Limb (tissue), 2 donors: ENCODE measurements around the gene ZCCHC3.
A peak's percentile ranks its signal among the peaks of the same experiment; 100 is the strongest.
"Not testable (repeated sequence)": the region's sequence is repeated elsewhere in the genome, so short reads cannot be mapped to it uniquely, and the experiment has no call there.

Experiments used
- DNase-seq, 2 donors: peaks; one replicate each; pipeline ENCODE4 v3.0.0-alpha.2; 2016; ENCODE audit errors: extremely low spot score in 2 of 2

Gene ZCCHC3, protein sequence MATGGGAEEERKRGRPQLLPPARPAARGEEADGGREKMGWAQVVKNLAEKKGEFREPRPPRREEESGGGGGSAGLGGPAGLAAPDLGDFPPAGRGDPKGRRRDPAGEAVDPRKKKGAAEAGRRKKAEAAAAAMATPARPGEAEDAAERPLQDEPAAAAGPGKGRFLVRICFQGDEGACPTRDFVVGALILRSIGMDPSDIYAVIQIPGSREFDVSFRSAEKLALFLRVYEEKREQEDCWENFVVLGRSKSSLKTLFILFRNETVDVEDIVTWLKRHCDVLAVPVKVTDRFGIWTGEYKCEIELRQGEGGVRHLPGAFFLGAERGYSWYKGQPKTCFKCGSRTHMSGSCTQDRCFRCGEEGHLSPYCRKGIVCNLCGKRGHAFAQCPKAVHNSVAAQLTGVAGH

DNA sequence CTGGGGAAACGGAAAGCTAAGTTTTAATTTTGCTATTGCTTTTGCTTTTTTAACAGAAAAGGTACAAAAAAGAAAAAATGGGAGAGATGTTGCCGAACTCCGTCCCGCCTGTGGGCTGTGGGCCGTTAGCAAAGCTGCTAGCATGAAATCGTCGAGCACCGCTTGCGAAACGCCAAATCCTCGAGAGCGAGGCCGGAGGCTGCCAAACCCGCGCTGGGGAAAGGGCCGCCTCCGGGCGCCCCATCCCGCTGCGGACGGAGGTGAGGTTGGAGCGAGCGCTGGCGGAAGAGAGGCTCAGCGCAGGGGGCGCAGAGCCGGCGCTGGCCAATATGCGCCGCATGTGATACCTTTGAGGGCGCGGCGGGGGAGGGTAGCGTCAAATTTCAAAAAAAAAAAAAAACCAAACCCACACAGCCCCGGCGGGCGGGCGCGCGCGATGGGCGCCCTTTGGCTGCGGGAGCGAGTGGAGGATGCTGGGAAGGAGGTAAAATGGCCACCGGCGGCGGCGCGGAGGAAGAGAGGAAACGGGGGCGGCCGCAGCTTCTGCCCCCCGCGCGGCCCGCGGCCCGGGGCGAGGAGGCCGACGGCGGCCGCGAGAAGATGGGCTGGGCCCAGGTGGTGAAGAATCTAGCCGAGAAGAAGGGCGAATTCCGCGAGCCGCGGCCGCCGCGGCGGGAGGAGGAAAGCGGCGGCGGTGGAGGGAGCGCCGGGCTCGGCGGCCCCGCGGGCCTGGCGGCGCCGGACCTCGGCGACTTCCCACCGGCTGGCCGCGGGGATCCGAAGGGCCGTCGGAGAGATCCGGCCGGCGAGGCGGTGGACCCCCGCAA is at the start of gene ZCCHC3:
Gene ZCCHC3 (plus strand): TSS at position 473 of the 827 bp plus-strand sequence. CDS start 17 bp downstream, at position 490.
- DNase-seq: peak; percentile 86 to 90

DNA sequence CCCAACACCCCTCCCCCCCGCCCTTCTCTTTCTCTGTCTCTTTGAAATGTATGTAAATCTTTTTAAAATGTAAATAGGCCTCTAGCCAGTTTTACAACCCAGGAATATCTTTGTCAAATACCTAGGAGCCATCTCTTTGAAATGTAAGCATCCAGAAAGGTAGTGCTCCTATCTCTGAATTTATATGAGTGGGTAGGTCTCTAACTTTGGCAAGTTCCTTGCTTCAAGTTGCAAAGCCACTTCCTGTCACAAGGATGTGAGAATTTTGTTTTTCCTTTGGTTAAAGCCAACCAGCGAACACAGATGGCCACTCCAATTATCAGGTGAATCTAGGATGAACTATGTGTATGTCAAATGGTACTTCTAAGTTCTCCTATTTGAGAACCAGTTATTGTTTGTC is 46.0 kb upstream of the ZCCHC3 start:
- DNase-seq: no peak

GRCh38 chr20:252801-253200 is 44.6 kb upstream of the ZCCHC3 start:
- no peak for DNase-seq

DNA sequence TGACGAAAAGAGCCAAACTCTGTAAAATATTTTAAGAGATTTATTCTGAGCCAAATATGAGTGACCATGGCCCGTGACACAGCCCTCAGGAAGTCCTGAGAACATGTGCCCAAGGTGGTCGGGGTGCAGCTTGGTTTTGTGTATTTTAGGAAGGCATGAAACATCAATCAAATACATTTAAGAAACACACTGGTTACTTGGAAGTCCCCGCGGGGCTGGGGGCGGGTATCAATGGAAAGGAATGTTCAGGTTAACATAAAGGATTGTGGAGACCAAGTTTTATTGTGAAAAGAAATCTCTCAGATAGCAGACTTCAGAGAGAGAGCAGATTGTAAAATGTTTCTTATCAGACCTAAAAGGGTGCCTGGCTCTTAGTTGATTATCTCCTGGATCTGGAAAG is 43.9 kb upstream of the ZCCHC3 start:
- not testable (repeated sequence) for DNase-seq

DNA sequence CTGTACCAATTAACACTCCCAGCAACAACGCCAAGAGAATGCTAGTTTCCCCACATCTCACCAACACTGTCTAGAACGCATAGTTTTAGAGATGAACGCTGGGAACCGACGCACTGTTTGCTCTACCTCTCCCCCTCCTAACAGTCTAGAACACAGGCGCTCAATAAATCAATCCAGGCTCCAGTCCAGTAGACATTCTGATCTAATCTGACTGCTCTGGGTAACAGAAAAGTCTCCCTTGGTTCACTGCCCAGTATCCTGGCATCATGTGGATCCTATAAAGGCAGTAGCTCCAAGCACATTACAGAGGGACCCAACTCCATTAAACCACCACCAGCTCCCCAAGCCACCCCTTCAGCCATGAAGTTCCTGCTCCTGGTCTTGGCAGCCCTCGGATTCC is 40.0 kb upstream of the ZCCHC3 start, which contains the start of gene DEFB132:
Gene DEFB132 (plus strand): TSS at position 306 of the 400 bp plus-strand sequence. CDS start 55 bp downstream, at position 361.
- DNase-seq: no peak

- DNase-seq: no peak
Measured at GRCh38 chr20:258269-258858, 39.0 kb upstream of the ZCCHC3 start.

DNA sequence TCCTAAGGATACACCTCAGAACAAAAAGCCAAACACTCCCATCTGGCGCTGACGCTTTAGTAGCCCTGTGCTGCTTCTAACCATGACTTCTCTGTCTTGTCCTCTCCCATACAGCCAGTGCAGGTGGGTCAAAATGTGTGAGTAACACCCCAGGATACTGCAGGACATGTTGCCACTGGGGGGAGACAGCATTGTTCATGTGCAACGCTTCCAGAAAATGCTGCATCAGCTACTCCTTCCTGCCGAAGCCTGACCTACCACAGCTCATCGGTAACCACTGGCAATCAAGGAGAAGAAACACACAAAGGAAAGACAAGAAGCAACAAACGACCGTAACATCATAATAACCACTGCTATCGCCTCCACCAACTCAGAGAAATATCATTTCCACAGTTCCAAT is 38.4 kb upstream of the ZCCHC3 start:
- no peak for DNase-seq

DNA sequence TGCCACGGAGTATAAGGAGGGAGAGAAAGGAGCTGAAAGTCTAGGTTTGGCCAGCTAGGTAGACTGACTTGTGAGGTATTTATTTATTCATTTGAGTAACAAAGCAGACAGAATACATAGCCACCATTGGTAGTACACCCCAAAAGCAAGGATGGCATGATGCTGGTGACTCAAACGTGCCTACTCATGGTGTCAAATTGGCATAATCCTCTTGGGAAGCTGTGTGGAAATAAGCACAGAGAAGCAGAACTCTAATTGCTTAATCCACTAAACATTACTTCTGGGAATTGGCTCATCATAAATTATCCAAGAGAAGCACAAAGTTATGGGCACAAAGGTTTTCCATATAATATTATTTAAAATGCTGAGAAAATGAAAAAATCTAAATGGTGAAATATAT is 37.4 kb upstream of the ZCCHC3 start:
- DNase-seq: no peak

GRCh38 chr20:263701-264100 is 33.7 kb upstream of the ZCCHC3 start:
- no peak for DNase-seq

DNA sequence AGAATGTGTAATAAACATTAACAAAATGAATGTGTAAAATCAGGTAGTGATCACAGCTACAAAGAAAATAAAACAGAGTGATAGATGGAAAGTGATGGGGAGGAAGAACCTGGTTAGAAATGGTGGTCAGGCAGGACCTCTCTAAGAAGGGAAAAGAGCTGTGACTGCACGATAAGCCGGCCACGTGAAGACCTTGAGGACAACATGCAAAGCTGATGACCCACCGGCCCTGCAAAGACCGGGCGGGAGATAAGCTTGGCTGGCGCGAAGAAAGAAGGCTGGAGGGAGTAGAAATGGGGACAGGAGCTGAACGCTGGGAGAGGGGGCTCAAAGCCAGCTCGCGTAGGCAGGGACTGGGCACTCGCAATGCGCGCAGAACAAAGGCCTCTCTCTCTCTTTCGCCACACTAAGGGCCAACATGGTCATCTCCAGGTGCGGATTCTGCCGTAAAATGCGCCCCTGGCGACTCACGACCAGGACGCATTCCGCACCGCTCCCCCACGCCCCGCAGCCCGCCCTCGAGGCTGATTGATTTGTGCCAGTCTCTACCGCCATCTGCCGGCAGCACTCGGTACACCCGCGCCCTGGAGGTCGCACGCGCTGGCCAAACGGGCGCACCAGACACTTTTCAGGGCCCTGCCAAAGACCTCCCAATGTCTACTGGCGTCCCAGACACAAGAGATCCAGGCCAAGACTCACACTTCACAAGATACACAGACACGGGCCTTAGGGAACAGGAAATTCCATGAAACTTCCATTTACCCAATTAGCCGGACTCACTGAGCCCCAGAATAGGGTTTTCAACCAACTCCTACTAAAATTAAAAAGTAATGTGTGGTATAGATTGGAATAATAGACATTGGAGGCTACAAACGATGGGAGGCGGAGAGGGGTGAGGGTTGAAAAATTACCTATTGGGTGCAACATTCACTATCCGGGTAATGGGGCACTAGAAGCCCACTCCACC is 30.5 kb upstream of the ZCCHC3 start:
- peak; percentile 86 to 94 for DNase-seq

- no peak for DNase-seq
Measured at GRCh38 chr20:270517-270916, 26.9 kb upstream of the ZCCHC3 start.

DNA sequence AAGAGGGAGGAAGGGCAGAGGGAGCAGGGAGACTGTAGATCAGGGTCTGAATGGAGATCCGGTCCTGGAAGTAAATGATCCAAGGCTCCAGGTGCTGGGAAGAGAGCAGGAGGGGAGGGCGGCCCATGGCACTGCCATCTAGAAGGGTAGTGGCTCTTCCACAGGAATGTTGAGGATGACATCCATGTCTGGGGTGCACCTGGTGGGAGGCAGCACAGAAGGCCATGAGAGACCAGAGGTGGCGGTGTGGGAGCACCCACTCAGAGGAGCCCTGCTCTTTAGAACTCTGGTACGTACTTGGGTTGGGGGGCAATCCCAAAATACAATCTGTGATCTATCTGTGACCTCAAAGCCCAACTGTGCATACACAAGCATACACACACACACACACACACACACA is 26.3 kb upstream of the ZCCHC3 start:
- no peak for DNase-seq

DNA sequence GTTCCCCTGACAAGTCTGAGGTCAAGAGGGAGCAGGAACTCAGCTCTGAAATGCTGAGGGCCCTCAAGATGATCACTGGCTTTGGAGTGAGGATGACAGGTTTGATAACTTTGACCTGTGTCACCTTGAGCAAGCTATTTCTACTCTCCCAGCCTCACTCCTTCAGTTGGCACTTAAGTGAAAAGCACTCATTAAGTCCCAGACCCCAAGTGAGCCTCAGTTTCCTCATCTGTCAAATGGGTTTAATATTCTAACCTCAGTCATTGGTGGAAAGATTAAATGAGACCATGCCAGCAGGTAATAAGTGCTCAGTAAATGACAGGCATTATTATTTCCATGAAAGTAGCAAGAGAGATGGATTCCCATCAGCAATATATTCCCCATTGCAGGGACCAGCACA is 25.8 kb upstream of the ZCCHC3 start:
- no peak for DNase-seq

- DNase-seq: no peak
Measured at GRCh38 chr20:272718-273117, 24.7 kb upstream of the ZCCHC3 start.

GRCh38 chr20:273884-274283 is 23.5 kb upstream of the ZCCHC3 start:
- no peak for DNase-seq

GRCh38 chr20:275791-276190 is 21.6 kb upstream of the ZCCHC3 start:
- no peak for DNase-seq

- no peak for DNase-seq
Measured at GRCh38 chr20:276620-277495, 20.5 kb upstream of the ZCCHC3 start.

DNA sequence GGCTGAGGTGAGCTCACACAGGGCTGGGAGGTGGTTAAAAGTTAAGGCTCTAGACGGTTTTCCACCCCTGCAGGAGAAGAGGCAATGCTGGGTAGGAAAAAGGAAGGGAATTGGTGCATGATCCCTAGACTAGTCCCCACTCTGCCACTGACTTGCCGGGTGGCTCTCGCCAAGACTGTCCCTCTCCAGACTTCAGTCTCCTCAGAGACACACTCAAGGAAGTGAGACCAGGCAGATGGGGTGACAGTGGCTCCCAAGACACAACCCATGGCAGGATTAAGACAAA is 19.9 kb upstream of the ZCCHC3 start:
- DNase-seq: no peak

DNA sequence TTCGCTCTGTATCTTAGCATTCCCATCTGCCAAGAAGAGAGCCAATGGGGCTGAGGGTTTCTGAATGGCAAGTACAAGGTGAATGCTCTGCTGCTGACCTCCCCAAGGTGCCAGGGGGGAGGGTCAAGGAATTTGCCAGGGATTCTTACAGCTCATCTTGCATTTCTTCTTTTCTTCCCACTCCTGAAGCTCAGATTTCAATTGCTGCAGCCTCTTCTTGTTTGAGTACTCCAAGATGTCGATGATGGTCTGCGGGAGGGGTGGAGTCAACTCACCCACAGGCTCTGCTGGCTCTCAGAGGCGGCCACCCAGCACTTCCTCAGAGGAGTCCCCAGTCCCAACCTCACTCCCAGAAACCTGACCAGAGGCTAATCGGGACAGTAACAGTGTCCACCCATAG is 19.2 kb upstream of the ZCCHC3 start:
- DNase-seq: no peak
